ENCODE measurements around the gene ZNF799. TPM values are rescaled to one million over a fixed set of nuclear protein-coding genes. Genes with fewer than 3 reads are reported as not detected.

The ZNF799 gene
- total and polyA plus RNA-seq, 2 of the 13 experiments (the other 11 are each of a cell fraction or from before 2014, with no cell fraction given) = 7.7 to 17.9 TPM

DNA sequence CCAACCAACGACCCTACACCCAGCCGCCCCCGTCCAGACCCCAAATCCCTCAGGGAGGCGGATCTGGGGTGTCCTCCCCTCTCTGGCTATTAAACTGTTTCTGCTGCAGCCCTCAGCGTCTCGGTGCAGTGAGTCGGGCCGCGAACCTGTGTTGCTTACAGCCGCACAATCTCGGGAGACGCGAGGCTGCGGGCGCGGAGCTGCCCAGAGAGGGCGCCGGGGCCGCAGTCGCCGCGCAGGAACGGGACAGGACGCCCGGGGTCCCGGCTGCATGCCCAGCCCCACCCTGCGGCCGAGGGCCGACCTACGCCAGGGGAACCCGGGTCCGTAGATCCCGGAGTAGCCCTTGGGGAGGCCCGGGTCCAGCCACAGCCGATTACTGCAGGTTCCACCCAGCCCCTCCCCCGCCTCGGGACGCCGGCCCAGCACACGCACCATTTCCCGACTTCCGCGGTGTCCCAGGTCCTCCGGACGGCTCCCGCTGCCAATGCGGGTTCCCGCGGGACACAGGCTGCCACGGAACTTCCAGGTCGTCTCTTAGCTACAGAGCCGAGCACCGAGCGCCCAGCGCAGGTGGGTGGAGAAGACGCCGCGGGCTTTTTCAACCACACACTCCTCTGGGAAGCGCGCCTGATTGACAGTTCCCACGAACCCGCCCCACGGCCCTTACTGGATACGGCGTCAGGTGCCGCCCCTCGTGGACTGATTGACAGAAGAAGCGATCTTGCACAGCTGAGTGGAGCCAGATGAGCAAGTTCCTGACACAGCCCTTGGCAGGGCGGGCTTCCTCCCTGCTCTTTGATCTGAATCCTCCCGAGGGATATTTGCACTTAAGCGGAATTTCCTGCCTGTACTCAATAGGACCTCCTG lies at the start of gene ZNF799 (continued):
- TF ChIP-seq YY1 (IDR thresholded peaks at IDR 0.05; ENCODE audit: insufficient read depth, insufficient replicate concordance, low read depth, low read length) (no peak), ZMYM2 (CRISPR knock-in tag; IDR thresholded peaks at IDR 0.05) (no peak), ZNF282 (IDR thresholded peaks at IDR 0.05; ENCODE audit: partially characterized antibody) (no peak), CAMTA2 (CRISPR knock-in tag; IDR thresholded peaks at IDR 0.05; ENCODE audit: borderline replicate concordance) (no peak; the same call in 1 of the 2 replicates), KDM6A (CRISPR knock-in tag; IDR thresholded peaks at IDR 0.05; ENCODE audit: low read depth) (no peak), HOXD1 (CRISPR knock-in tag; IDR thresholded peaks at IDR 0.05) (no peak), ZBTB7A (CRISPR knock-in tag; IDR thresholded peaks at IDR 0.05) (peak; percentile 24; the same call in 1 of the 2 replicates), CREB1 (IDR thresholded peaks at IDR 0.05) (peak; percentile 48), CREB1 (CRISPR knock-in tag; IDR thresholded peaks at IDR 0.05) (peak; percentile 73), ZNF44 (CRISPR knock-in tag; IDR thresholded peaks at IDR 0.05) (no peak), FOXA3 (CRISPR knock-in tag; IDR thresholded peaks at IDR 0.05) (no peak), KDM2A (CRISPR knock-in tag; IDR thresholded peaks at IDR 0.05; ENCODE audit: borderline replicate concordance, low read depth) (no peak; the same call in 1 of the 2 replicates), ZNF432 (CRISPR knock-in tag; IDR thresholded peaks at IDR 0.05; ENCODE audit: borderline replicate concordance) (no peak)
- TF ChIP-seq, protein P1, sequence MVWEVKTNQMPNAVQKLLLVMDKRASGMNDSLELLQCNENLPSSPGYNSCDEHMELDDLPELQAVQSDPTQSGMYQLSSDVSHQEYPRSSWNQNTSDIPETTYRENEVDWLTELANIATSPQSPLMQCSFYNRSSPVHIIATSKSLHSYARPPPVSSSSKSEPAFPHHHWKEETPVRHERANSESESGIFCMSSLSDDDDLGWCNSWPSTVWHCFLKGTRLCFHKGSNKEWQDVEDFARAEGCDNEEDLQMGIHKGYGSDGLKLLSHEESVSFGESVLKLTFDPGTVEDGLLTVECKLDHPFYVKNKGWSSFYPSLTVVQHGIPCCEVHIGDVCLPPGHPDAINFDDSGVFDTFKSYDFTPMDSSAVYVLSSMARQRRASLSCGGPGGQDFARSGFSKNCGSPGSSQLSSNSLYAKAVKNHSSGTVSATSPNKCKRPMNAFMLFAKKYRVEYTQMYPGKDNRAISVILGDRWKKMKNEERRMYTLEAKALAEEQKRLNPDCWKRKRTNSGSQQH (CRISPR knock-in tag; IDR thresholded peaks at IDR 0.05; ENCODE audit: low read depth) = 0 out of 2 replicates have a peak, but pooled peaks have one; percentile 34
- TF ChIP-seq, protein P2, sequence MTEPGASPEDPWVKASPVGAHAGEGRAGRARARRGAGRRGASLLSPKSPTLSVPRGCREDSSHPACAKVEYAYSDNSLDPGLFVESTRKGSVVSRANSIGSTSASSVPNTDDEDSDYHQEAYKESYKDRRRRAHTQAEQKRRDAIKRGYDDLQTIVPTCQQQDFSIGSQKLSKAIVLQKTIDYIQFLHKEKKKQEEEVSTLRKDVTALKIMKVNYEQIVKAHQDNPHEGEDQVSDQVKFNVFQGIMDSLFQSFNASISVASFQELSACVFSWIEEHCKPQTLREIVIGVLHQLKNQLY (CRISPR knock-in tag; IDR thresholded peaks at IDR 0.05) = no peak
- TF ChIP-seq, protein P3, sequence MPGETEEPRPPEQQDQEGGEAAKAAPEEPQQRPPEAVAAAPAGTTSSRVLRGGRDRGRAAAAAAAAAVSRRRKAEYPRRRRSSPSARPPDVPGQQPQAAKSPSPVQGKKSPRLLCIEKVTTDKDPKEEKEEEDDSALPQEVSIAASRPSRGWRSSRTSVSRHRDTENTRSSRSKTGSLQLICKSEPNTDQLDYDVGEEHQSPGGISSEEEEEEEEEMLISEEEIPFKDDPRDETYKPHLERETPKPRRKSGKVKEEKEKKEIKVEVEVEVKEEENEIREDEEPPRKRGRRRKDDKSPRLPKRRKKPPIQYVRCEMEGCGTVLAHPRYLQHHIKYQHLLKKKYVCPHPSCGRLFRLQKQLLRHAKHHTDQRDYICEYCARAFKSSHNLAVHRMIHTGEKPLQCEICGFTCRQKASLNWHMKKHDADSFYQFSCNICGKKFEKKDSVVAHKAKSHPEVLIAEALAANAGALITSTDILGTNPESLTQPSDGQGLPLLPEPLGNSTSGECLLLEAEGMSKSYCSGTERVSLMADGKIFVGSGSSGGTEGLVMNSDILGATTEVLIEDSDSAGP (CRISPR knock-in tag; IDR thresholded peaks at IDR 0.05; ENCODE audit: borderline replicate concordance) = peak; percentile 80; the same call in 1 of the 2 replicates
- TF ChIP-seq, protein P4, sequence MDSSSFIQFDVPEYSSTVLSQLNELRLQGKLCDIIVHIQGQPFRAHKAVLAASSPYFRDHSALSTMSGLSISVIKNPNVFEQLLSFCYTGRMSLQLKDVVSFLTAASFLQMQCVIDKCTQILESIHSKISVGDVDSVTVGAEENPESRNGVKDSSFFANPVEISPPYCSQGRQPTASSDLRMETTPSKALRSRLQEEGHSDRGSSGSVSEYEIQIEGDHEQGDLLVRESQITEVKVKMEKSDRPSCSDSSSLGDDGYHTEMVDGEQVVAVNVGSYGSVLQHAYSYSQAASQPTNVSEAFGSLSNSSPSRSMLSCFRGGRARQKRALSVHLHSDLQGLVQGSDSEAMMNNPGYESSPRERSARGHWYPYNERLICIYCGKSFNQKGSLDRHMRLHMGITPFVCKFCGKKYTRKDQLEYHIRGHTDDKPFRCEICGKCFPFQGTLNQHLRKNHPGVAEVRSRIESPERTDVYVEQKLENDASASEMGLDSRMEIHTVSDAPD (CRISPR knock-in tag; IDR thresholded peaks at IDR 0.05) = no peak
- TF ChIP-seq, protein P5, sequence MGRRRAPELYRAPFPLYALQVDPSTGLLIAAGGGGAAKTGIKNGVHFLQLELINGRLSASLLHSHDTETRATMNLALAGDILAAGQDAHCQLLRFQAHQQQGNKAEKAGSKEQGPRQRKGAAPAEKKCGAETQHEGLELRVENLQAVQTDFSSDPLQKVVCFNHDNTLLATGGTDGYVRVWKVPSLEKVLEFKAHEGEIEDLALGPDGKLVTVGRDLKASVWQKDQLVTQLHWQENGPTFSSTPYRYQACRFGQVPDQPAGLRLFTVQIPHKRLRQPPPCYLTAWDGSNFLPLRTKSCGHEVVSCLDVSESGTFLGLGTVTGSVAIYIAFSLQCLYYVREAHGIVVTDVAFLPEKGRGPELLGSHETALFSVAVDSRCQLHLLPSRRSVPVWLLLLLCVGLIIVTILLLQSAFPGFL (CRISPR knock-in tag; IDR thresholded peaks at IDR 0.05) = no peak
- TF ChIP-seq, protein P6, sequence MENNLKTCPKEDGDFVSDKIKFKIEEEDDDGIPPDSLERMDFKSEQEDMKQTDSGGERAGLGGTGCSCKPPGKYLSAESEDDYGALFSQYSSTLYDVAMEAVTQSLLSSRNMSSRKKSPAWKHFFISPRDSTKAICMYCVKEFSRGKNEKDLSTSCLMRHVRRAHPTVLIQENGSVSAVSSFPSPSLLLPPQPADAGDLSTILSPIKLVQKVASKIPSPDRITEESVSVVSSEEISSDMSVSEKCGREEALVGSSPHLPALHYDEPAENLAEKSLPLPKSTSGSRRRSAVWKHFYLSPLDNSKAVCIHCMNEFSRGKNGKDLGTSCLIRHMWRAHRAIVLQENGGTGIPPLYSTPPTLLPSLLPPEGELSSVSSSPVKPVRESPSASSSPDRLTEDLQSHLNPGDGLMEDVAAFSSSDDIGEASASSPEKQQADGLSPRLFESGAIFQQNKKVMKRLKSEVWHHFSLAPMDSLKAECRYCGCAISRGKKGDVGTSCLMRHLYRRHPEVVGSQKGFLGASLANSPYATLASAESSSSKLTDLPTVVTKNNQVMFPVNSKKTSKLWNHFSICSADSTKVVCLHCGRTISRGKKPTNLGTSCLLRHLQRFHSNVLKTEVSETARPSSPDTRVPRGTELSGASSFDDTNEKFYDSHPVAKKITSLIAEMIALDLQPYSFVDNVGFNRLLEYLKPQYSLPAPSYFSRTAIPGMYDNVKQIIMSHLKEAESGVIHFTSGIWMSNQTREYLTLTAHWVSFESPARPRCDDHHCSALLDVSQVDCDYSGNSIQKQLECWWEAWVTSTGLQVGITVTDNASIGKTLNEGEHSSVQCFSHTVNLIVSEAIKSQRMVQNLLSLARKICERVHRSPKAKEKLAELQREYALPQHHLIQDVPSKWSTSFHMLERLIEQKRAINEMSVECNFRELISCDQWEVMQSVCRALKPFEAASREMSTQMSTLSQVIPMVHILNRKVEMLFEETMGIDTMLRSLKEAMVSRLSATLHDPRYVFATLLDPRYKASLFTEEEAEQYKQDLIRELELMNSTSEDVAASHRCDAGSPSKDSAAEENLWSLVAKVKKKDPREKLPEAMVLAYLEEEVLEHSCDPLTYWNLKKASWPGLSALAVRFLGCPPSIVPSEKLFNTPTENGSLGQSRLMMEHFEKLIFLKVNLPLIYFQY (CRISPR knock-in tag; IDR thresholded peaks at IDR 0.05; ENCODE audit: borderline replicate concordance) = no peak
